ENCODE measurements around the gene ATXN7L2. TPM values are rescaled to one million over a fixed set of nuclear protein-coding genes. Genes with fewer than 3 reads are reported as not detected.
"Not testable (repeated sequence)": the region's sequence is repeated elsewhere in the genome, so short reads cannot be mapped to it uniquely, and the experiment has no call there.

Gene ATXN7L2
- total RNA-seq, 1 donor from 2014 or later: 4.9 TPM

DNA sequence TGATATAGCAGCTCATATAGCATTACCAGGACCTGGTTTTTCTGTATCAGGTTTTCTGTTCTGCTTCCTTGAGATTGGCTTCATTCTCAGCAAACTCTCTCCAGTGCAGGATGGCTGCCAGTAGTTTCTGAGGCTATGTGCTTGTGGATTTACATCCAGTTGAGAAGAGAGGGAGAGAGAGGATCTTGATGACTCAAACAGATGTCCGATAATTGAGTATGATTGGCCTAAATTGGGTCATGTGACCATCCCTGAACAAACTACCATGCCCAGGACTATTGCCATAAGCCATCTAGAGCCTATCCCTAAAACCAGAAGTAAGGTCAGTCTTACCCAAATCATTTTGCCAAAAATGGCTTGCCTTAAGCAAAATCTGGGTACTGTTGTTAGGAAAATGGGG lies 39.4 kb upstream of the ATXN7L2 start:
- Histone ChIP-seq H3K4me3 (no peak overlapping the region), H3K9me3 (no peaks in the 10 kb centered on the region), H3K27ac (no peak overlapping the region), H3K4me1 (no peaks in the 10 kb centered on the region), H3K36me3 (no peaks in the 10 kb centered on the region), H3K27me3 (no peaks in the 10 kb centered on the region)
- no peak for DNase-seq (ENCODE audit: extremely low spot score in 2 of 2)
- intact Hi-C loops (cut with DNase I): no loop called here
- TF ChIP-seq, protein P1, sequence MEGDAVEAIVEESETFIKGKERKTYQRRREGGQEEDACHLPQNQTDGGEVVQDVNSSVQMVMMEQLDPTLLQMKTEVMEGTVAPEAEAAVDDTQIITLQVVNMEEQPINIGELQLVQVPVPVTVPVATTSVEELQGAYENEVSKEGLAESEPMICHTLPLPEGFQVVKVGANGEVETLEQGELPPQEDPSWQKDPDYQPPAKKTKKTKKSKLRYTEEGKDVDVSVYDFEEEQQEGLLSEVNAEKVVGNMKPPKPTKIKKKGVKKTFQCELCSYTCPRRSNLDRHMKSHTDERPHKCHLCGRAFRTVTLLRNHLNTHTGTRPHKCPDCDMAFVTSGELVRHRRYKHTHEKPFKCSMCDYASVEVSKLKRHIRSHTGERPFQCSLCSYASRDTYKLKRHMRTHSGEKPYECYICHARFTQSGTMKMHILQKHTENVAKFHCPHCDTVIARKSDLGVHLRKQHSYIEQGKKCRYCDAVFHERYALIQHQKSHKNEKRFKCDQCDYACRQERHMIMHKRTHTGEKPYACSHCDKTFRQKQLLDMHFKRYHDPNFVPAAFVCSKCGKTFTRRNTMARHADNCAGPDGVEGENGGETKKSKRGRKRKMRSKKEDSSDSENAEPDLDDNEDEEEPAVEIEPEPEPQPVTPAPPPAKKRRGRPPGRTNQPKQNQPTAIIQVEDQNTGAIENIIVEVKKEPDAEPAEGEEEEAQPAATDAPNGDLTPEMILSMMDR (IDR thresholded peaks at IDR 0.05): no peak
- no peak for TF ChIP-seq POLR2AphosphoS5 (IDR thresholded peaks at IDR 0.05; ENCODE audit: insufficient read depth in 1 of 2, low read depth in 1 of 2)
- TF ChIP-seq POLR2A (IDR thresholded peaks at IDR 0.05): no peak

DNA sequence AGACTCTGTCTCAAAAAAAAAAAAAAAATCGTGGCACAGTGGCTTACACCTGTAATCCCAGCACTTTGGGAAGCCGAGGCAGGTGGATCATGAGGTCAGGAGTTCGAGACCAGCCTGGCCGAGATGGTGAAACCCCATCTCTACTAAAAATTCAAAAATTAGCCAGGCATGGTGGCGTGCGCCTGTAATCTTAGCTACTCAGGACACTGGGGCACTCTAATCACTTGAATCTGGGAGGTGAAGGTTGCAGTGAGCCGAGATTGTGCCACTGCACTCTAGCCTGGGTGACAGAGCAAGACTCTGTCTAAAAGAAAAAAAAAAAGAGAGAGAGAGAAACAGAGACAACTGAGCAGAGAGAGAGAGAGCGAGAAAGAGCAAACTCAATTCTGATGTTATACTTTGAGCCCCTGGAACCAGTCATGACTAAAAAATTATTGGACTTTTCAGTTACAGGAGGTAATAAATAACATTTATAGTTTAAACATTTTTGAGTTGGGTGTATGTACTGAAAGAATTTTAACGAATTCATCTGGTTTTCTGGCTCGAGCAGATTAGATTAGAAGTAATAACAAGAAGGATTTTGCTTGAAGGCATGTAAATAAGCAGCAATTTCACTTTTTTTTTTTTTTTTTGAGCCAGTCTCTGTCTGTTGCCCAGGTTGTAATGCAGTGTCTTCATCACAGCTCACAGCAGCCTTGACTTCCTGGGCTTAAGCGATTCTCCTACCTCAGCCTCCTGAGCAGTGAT lies 37.6 kb upstream of the ATXN7L2 start:
- H3K36me3 ChIP-seq; H3K27ac ChIP-seq; H3K4me1 ChIP-seq; H3K27me3 ChIP-seq; H3K4me3 ChIP-seq; DNase-seq (ENCODE audit: extremely low spot score in 2 of 2); intact Hi-C loops (cut with DNase I); H3K9me3 ChIP-seq: not testable (repeated sequence)

DNA sequence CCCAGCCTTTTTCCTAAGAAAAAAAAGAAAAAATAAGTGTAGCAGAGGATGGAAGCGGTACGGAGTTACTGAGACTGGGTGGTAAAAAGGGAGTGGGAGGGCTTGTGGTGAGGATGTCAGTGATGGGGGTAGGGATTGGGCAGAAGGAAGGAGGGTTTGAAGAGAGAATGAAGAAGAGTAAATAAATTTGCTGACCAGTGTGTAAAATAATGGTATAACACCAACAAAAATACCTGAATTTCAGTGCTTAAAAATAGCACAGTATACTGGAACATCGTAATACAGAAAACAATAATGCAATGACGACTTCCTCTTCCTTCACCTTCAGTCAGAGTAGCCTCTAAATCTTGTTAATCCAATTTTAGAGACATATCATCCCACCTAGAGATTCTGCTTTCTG lies 36.2 kb upstream of the ATXN7L2 start:
- H3K4me1 ChIP-seq: no peaks in the 10 kb centered on the region
- H3K4me3 ChIP-seq: no peak overlapping the region
- H3K9me3 ChIP-seq: no peaks in the 10 kb centered on the region
- H3K27me3 ChIP-seq: no peaks in the 10 kb centered on the region
- intact Hi-C loops (cut with DNase I): no loop called here
- H3K27ac ChIP-seq: no peak overlapping the region
- no peak for TF ChIP-seq POLR2AphosphoS5 (IDR thresholded peaks at IDR 0.05; ENCODE audit: insufficient read depth in 1 of 2, low read depth in 1 of 2)
- TF ChIP-seq POLR2A (IDR thresholded peaks at IDR 0.05): no peak
- TF ChIP-seq, protein P1 (IDR thresholded peaks at IDR 0.05): no peak
- DNase-seq (ENCODE audit: extremely low spot score in 2 of 2): no peak
- H3K36me3 ChIP-seq: no peaks in the 10 kb centered on the region

DNA sequence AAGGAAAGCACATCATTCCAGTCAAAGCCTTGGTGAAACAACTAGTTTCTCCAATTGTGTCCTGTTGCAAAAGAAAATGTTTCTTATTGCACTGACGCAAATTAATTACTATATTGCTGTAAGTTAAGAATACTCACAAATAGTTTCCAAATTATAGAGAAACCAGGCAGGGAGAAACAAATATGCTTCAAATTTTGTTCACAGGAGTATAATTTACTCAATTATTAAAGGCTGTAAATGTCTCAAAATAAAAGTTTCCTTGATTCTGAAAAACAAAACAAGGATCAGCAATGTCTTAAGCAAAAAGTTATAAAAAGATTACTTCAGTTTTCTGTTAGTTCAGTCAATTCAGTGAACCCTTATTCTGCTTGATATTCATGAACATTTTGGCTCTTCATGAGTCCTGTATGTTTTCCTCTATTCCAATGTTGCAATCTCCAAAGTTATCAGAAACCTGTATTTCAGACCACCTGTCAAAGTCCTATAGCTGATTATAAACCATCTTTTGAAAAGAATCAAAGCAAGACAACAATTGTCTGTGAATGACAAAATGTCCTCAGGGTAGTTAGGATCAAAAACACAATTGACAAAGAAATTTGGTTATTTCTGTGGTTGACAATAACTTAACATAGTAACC lies 29.1 kb upstream of the ATXN7L2 start:
- Histone ChIP-seq H3K36me3 (no peaks in the 10 kb centered on the region), H3K4me1 (no peaks in the 10 kb centered on the region), H3K4me3 (no peak overlapping the region), H3K9me3 (no peaks in the 10 kb centered on the region), H3K27me3 (no peaks in the 10 kb centered on the region), H3K27ac (no peak overlapping the region)
- no peak for DNase-seq (ENCODE audit: extremely low spot score in 2 of 2)
- intact Hi-C loops (cut with DNase I): no loop called here
- TF ChIP-seq POLR2A (IDR thresholded peaks at IDR 0.05): no peak
- TF ChIP-seq, protein P1 (IDR thresholded peaks at IDR 0.05): no peak
- no peak for TF ChIP-seq POLR2AphosphoS5 (IDR thresholded peaks at IDR 0.05; ENCODE audit: insufficient read depth in 1 of 2, low read depth in 1 of 2)

DNA sequence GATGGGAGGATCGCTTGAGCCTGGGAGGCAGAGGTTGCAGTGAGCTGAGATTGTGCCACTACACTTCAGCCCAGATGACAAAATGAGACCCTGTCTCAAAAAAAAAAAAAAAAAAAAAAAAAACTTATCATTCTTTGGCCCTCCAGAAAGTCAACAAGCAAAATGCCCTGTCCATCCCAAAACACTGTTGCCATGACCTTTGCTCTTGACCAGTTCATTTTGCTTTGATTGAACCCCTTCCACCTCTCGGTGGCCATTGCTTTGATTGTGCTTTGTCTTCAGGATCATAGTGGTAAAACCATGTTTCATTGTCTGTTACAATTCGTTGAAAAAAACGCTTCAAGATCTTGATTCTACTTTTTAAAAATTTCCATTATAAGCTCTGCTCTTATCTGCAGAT lies 25.9 kb upstream of the ATXN7L2 start:
- H3K4me1 ChIP-seq: no peaks in the 10 kb centered on the region
- DNase-seq (ENCODE audit: extremely low spot score in 2 of 2): no peak
- no peaks in the 10 kb centered on the region for H3K27me3 ChIP-seq
- TF ChIP-seq POLR2AphosphoS5 (IDR thresholded peaks at IDR 0.05; ENCODE audit: insufficient read depth in 1 of 2, low read depth in 1 of 2) (no peak), POLR2A (IDR thresholded peaks at IDR 0.05) (no peak)
- TF ChIP-seq, protein P1 (IDR thresholded peaks at IDR 0.05): no peak
- no peak overlapping the region for H3K4me3 ChIP-seq
- intact Hi-C loops (cut with DNase I): no loop called here
- H3K9me3 ChIP-seq: no peaks in the 10 kb centered on the region
- no peaks in the 10 kb centered on the region for H3K36me3 ChIP-seq
- H3K27ac ChIP-seq: no peak overlapping the region
